SK-N-MC (cell line): ENCODE data around the gene HAUS5.

Experiments
- EZH2 ChIP-seq: fragments of 200-600 bp; sonication (generic); IDR thresholded peaks from one replicate; pipeline ENCODE4 v1.6.1; 2017; ENCODE audit warnings: antibody characterized with exemption
- FOXP2 ChIP-seq: optimal IDR thresholded peaks from 2 replicates; pipeline ENCODE3; 2011; ENCODE audit warnings: mild to moderate bottlenecking, moderate library complexity; ENCODE audit not compliant: insufficient read depth; ENCODE audit errors: extremely low read length, control extremely low read depth
- POLR2AphosphoS5 ChIP-seq: IDR thresholded peaks from 2 replicates; pipeline ENCODE4 v1.6.1; 2012; ENCODE audit warnings: mild to moderate bottlenecking, low read depth, low read length, borderline replicate concordance

- TF ChIP-seq POLR2AphosphoS5 (no peak), EZH2 (no peak), FOXP2 (no peak)
These were observed 57.4 kb downstream of the HAUS5 start for GRCh38 chr19:35669974-35670373.
